GM23338 (cell line): ENCODE measurements around the gene ZNF609.

Experiments used
- CTCF ChIP-seq, 2 experiments: fragments of 200-600 bp in 1 of 2; sonication (generic) in 1 of 2; conservative IDR thresholded peaks; 2 replicates each; pipeline versions ENCODE4 v1.5.1 to v1.6.1; 2016 to 2017; ENCODE audit warnings: antibody characterized with exemption in 2 of 2, low read depth in 2 of 2, mild to moderate bottlenecking in 2 of 2, moderate library complexity in 1 of 2
- EZH2 ChIP-seq: fragments of 200-600 bp; sonication (generic); IDR thresholded peaks from one replicate; pipeline ENCODE4 v1.8.0; 2017; ENCODE audit warnings: antibody characterized with exemption, mild to moderate bottlenecking, low read depth; ENCODE audit not compliant: unreplicated experiment
- POLR2AphosphoS5 ChIP-seq: IDR thresholded peaks from 2 replicates; pipeline ENCODE4 v1.6.1; 2016; ENCODE audit warnings: antibody characterized with exemption, low read depth

- TF ChIP-seq CTCF (conservative IDR thresholded peaks at IDR 0.05; ENCODE audit: low read depth in 2 of 2) (no peak), POLR2AphosphoS5 (no peak), EZH2 (no peak)
Measured at GRCh38 chr15:64645995-64646394, 185.6 kb downstream of the ZNF609 start.
